ENCODE measurements around the gene TMEM222. TPM values are rescaled to one million over a fixed set of nuclear protein-coding genes. Genes with fewer than 3 reads are reported as not detected.

The TMEM222 gene
- total and polyA plus RNA-seq, 10 of the 15 experiments (the other 5 are each of a cell fraction or from before 2014, with no cell fraction given), result 3.8 to 43.5 (median 35.4) TPM

GRCh38 chr1:27327964-27328363 is 6.0 kb downstream of the TMEM222 start (continued):
- TF ChIP-seq, protein P1, sequence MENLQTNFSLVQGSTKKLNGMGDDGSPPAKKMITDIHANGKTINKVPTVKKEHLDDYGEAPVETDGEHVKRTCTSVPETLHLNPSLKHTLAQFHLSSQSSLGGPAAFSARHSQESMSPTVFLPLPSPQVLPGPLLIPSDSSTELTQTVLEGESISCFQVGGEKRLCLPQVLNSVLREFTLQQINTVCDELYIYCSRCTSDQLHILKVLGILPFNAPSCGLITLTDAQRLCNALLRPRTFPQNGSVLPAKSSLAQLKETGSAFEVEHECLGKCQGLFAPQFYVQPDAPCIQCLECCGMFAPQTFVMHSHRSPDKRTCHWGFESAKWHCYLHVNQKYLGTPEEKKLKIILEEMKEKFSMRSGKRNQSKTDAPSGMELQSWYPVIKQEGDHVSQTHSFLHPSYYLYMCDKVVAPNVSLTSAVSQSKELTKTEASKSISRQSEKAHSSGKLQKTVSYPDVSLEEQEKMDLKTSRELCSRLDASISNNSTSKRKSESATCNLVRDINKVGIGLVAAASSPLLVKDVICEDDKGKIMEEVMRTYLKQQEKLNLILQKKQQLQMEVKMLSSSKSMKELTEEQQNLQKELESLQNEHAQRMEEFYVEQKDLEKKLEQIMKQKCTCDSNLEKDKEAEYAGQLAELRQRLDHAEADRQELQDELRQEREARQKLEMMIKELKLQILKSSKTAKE (IDR thresholded peaks at IDR 0.05; ENCODE audit: low read depth, poor library complexity, severe bottlenecking), result no peak
- TF ChIP-seq, protein P2, sequence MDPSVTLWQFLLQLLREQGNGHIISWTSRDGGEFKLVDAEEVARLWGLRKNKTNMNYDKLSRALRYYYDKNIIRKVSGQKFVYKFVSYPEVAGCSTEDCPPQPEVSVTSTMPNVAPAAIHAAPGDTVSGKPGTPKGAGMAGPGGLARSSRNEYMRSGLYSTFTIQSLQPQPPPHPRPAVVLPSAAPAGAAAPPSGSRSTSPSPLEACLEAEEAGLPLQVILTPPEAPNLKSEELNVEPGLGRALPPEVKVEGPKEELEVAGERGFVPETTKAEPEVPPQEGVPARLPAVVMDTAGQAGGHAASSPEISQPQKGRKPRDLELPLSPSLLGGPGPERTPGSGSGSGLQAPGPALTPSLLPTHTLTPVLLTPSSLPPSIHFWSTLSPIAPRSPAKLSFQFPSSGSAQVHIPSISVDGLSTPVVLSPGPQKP (IDR thresholded peaks at IDR 0.05; ENCODE audit: low read depth, low read length), result no peak
- TF ChIP-seq RCOR1 (conservative IDR thresholded peaks at IDR 0.05; ENCODE audit: low read depth, low read length) (no peak), SIX5 (IDR thresholded peaks at IDR 0.05; ENCODE audit: low read depth, low read length, severe bottlenecking) (no peak), GATAD2B (conservative IDR thresholded peaks at IDR 0.05; ENCODE audit: low read depth) (no peak), SMAD5 (IDR thresholded peaks at IDR 0.05; ENCODE audit: low read depth) (no peak)

DNA sequence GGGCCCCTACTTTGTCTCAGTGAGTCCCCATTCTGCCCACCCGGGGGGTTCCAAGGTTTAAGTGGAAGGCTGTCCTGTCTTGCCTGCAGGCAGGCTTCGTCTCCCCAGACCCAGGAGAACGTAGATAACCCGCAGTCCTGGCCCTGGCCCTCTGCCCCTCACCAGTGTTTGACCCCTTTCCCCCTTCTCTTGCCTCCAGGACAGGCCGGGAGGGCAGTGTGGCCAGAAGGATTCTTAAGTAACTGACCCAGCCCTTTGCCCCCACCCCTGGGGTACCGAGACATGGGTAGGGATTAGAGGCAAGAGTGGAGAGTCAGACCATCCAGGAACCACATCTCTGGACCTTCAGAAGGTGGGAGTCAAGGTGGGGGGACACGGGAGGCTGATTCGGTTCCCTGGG is 8.8 kb downstream of the TMEM222 start:
- H3K4me2 ChIP-seq (ENCODE audit: control insufficient read depth, insufficient read depth), result no peak overlapping the region
- intact Hi-C loops (cut with micrococcal nuclease; ENCODE audit: unreplicated experiment) (no loop called here), in situ Hi-C loops (cut with MboI) (no loop called here)
- ChIA-PET SMC1A (ENCODE audit: uncharacterized antibody, unreplicated experiment) (no interaction called here), CTCF (interaction anchor here (0.7 to 4.4 kb wide), 3 partner anchors 27 to 274 kb away, joined by 3 to 77 read pairs (median 3); no protein-coding TSS in a partner anchor), RAD21 (ENCODE audit: unreplicated experiment) (no interaction called here), POLR2A (no interaction called here)
- no peak overlapping the region for H3K9ac ChIP-seq (ENCODE audit: control insufficient read depth, insufficient read depth, low read length)
- no peak for ATAC-seq
- BruUV-seq (replicated peaks), result no TSS peak
- no peak overlapping the region for H3K4me3 ChIP-seq
- no peaks in the 10 kb centered on the region; the same call in 1 of the 2 replicates for H4K20me1 ChIP-seq (ENCODE audit: control insufficient read depth, insufficient read depth)
- peaks cover 18 to 24% of the 10 kb centered on the region in 2 experiments for H3K36me3 ChIP-seq (ENCODE audit: control insufficient read depth in 2 of 2, insufficient read depth in 2 of 2, low read length in 1 of 2)
- no peak overlapping the region for H2AFZ ChIP-seq (ENCODE audit: control insufficient read depth, low read depth, low read length)
- 95% methylated on average over 8 of the region's 8 CpGs for WGBS (ENCODE audit: insufficient coverage, insufficient replicate concordance, low lambda C conversion rate, missing lambda C conversion rate)
- no peaks in the 10 kb centered on the region for H3K27me3 ChIP-seq (replicated peaks in 1 of 2; ENCODE audit: control insufficient read depth in 2 of 2, insufficient read depth in 2 of 2, low read length in 1 of 2)
- H3K9me3 ChIP-seq (replicated peaks; ENCODE audit: control insufficient read depth, insufficient read depth, low read length), result no peaks in the 10 kb centered on the region
- H3K4me1 ChIP-seq (ENCODE audit: control insufficient read depth, insufficient read depth, low read length), result no peaks in the 10 kb centered on the region
- TF ChIP-seq, protein P3, sequence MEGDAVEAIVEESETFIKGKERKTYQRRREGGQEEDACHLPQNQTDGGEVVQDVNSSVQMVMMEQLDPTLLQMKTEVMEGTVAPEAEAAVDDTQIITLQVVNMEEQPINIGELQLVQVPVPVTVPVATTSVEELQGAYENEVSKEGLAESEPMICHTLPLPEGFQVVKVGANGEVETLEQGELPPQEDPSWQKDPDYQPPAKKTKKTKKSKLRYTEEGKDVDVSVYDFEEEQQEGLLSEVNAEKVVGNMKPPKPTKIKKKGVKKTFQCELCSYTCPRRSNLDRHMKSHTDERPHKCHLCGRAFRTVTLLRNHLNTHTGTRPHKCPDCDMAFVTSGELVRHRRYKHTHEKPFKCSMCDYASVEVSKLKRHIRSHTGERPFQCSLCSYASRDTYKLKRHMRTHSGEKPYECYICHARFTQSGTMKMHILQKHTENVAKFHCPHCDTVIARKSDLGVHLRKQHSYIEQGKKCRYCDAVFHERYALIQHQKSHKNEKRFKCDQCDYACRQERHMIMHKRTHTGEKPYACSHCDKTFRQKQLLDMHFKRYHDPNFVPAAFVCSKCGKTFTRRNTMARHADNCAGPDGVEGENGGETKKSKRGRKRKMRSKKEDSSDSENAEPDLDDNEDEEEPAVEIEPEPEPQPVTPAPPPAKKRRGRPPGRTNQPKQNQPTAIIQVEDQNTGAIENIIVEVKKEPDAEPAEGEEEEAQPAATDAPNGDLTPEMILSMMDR (IDR thresholded peaks at IDR 0.05 in 2 of 3, conservative IDR thresholded peaks at IDR 0.05 in 1 of 3; ENCODE audit: control insufficient read depth in 2 of 3, extremely low read depth in 1 of 3, insufficient read depth in 1 of 3, low read depth in 3 of 3, low read length in 3 of 3), result no peak
- TF ChIP-seq ZBTB33 (IDR thresholded peaks at IDR 0.05), result no peak
- TF ChIP-seq KAT2A (conservative IDR thresholded peaks at IDR 0.05; ENCODE audit: control insufficient read depth, low read depth, low read length), result no peak
- no peak for TF ChIP-seq CREM (IDR thresholded peaks at IDR 0.05; ENCODE audit: low read depth)
- no peak for TF ChIP-seq ATF3 (IDR thresholded peaks at IDR 0.05; ENCODE audit: borderline replicate concordance, extremely low read depth, low read depth, low read length)
- TF ChIP-seq BMI1 (IDR thresholded peaks at IDR 0.05; ENCODE audit: borderline replicate concordance), result no peak
- TF ChIP-seq EED (IDR thresholded peaks at IDR 0.05; ENCODE audit: low read depth), result no peak
- no peak for TF ChIP-seq BCL11A (IDR thresholded peaks at IDR 0.05; ENCODE audit: low read depth, low read length)
- TF ChIP-seq SMC3 (IDR thresholded peaks at IDR 0.05; ENCODE audit: borderline replicate concordance, low read length), result no peak
- TF ChIP-seq HDAC2 (IDR thresholded peaks at IDR 0.05), result no peak
- no peak for TF ChIP-seq TBL1XR1 (IDR thresholded peaks at IDR 0.05; ENCODE audit: low read depth, low read length)
- no peak for FAIRE-seq
- no peak for DNase-seq (ENCODE audit: low read depth, low spot score)
- no peak overlapping the region for H3K27ac ChIP-seq (ENCODE audit: control insufficient read depth, insufficient read depth)
- H3K79me2 ChIP-seq (ENCODE audit: control insufficient read depth, insufficient read depth, low read length), result peaks cover 19% of the 10 kb centered on the region

All from GM12878 (cell line).